NCI-H510A (cell line): ENCODE data around the gene MDM4.
A peak's percentile ranks its signal among the peaks of the same experiment; 100 is the strongest.
"Not testable (repeated sequence)": the region's sequence is repeated elsewhere in the genome, so short reads cannot be mapped to it uniquely, and the experiment has no call there.

ENCODE experiments used
- DNase-seq: peaks from one replicate; lab custom pipeline; 2025; lab: John Stamatoyannopoulos, UW

Gene MDM4, protein sequence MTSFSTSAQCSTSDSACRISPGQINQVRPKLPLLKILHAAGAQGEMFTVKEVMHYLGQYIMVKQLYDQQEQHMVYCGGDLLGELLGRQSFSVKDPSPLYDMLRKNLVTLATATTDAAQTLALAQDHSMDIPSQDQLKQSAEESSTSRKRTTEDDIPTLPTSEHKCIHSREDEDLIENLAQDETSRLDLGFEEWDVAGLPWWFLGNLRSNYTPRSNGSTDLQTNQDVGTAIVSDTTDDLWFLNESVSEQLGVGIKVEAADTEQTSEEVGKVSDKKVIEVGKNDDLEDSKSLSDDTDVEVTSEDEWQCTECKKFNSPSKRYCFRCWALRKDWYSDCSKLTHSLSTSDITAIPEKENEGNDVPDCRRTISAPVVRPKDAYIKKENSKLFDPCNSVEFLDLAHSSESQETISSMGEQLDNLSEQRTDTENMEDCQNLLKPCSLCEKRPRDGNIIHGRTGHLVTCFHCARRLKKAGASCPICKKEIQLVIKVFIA

DNA sequence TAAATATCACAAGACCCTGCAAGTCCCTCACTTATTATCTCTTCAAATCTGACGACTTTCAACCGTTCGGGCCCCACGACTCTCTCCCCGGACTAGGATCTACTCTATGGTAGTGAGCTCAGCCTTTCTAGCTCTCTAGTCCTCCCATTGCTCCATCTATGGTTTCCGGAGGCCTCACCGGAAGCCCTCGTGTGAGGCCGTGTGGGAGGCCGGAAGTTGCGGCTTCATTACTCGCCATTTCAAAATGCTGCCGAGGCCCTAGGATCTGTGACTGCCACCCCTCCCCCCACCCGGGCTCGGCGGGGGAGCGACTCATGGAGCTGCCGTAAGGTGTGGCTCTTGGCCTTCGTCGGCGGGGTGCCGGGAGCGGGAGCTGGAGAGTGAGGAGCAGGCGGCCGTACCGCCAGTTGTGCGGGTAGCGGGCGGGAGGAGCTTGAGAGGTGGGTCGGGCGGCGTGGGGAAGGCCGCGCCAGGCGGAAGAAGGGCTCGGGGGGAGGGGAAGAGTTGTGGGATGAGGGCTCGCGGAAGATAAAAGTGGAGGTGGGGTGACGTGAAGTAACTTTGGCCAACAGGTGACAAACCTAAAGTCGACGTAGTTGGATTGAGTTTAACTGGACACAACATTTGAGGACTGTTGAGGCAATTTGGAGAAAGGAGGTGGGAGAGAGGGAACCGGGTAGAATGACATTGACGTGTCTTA lies at the start of gene MDM4:
MDM4 (plus strand) TSS at position 227 of the 700 bp plus-strand sequence. CDS start 9,113 bp downstream, outside the sequence.
- peak; percentile 97 for DNase-seq

GRCh38 chr1:204466416-204467405 lies 49.5 kb upstream of the MDM4 start:
- DNase-seq = no peak

DNA sequence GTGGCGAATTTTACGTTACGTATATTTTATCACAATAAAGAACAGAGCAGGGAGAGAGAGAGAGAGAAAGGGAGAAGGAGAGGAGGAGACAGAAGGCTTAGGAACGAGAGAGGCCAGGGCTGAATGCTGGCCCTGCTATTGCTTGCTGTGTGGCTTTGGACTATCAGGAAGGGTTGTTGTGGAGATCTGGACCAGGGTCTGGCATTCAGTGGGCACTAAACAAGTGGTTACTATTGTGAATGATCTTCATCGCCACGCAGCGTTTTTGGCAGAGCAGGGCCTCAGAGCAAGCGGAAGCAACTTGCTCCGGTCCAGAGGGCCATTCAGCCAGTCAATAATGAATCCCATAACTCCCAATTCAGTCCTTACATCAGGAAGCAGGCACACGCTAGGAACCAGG lies 48.0 kb upstream of the MDM4 start:
- DNase-seq = no peak

DNA sequence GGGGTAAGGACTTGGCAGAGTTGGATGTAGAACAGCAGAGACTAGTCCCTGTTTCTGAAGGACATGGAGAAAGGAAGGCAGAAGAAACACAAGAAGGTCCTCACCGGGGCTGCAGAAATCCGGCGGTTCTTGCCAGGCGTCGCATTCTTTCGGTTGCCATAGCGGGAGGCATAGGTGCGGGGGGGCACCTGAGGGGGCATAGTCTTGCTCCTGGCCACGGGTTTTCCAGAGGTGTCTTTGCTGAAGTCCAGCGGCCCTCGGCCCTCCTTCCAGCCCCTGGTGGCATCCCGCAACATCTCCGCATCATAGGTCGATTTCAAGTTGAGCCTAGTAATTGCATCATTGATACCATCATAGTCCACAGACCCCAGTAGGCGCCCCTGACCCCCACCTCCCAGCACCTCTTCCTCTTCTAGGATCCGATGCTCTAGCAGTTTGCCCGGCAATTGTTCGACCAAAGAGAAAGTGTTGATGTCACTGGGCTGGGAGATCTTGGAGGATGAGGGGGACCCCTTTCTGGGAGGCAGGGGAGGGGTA lies 47.4 kb upstream of the MDM4 start:
- no peak for DNase-seq

DNA sequence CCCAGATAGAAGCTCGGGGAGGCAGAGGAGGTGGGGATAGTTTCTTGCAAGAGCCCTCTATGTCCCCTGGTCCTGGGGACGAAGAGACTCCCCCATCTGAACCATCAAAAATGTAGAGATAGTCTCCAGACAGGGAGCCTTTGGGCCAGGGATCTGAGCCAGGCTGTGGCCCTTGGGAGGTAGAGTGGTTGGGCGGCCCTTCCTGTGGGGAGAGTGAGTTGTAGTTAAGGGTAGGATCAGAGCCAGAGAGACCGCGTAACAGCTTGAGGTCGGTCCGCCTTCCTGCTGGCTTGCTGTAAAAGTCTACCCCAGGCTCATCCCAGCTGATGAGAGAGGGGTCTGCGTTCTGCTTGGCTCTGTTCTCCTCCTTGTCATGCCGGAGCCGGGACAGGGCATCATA lies 46.9 kb upstream of the MDM4 start:
- no peak for DNase-seq

DNA sequence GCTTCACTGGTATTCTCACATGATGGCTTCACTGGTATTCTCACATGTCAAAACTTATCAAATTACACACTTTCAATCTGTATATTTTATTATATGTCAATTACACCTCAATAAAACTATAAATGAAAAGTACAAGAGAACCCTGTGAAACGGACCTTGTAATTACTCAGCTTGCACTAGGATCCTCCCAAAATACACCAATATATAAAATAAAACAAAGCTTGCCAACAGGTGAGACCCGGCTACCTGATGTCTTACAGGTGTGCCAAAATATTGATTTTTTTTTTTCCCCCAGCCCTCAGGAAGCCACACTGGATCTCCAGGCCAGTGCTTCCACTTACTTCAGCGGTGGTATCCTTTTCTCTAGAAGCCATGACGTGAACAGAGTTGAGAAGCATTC lies 44.5 kb upstream of the MDM4 start:
- no peak for DNase-seq

- DNase-seq = no peak
Measured at GRCh38 chr1:204472660-204473059, 43.5 kb upstream of the MDM4 start.

- no peak for DNase-seq
Measured at GRCh38 chr1:204473400-204473965, 42.7 kb upstream of the MDM4 start.

- DNase-seq = no peak
Measured at GRCh38 chr1:204475656-204476432, 40.4 kb upstream of the MDM4 start.

DNA sequence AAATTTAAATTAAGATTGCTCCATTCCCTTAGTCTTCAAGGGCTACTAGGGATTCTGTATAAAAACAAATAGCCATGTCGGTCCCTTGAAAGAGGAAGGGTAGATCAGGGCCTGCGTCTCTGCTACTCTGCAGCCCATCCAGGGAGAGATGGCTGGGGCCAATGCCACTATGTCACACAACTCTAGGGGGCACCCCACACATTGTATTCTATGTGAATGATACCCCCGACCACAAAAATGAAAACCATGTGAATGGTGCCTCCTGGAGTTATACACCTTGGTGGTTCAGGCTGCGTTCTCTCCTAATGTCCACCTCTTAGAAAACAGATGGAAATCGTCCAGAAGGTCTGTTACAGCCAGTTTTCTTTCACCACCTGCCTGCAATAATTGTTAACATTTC lies 39.6 kb upstream of the MDM4 start:
- no peak for DNase-seq

- DNase-seq = no peak
Measured at GRCh38 chr1:204477036-204477740, 39.0 kb upstream of the MDM4 start.

DNA sequence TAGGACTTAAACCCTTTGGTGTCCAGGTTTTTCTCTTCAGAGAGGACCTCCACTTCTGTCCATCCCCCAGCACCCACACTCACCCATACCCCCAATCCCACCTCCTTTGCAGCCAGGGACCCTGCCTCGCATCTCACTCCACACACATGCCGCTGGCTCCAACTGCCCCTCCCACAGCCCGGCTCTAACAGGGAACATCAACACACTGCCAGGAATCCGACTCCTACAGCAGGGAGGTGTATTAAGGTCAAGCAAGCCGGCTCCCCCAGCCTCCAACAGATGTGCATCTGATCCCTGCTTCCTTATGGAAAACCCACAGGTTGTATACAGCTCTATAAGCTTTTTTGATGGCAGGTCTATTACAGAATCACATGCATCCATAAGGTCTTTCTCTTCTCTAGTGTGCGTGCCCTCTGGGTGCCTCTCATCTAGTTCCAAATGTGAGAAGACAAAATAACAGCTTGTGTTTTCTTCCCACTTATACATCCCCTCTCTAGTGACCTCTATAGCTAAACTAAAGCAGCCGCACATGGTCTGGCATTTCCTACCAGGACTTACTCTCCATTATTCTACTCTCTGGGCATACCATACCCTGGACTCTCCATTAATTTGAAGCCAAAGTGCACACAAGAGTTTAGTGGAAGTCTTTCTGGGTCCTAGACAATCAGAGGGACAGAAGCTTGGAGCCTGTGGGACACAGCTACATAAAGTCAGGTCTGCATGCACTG lies 37.9 kb upstream of the MDM4 start:
- no peak for DNase-seq

DNA sequence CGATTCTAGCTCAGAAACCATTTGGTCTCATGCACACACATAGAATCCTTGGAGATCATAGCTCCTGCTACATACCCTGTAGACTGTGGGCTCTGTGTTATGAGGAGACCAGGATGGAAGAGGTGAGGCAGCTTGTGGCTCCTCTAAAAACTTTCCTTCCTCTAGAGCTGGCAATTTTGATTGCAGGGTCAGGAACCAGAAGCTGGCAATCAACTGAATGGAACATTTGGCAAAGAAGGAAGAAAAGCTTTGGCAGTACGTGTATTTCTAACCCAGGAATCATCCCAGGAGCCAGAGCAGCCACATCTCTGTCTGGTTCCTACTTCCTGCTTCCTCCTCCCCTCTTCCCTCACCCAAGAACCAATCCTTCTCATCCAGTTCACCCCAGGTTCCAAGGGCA lies 37.3 kb upstream of the MDM4 start:
- DNase-seq = no peak

DNA sequence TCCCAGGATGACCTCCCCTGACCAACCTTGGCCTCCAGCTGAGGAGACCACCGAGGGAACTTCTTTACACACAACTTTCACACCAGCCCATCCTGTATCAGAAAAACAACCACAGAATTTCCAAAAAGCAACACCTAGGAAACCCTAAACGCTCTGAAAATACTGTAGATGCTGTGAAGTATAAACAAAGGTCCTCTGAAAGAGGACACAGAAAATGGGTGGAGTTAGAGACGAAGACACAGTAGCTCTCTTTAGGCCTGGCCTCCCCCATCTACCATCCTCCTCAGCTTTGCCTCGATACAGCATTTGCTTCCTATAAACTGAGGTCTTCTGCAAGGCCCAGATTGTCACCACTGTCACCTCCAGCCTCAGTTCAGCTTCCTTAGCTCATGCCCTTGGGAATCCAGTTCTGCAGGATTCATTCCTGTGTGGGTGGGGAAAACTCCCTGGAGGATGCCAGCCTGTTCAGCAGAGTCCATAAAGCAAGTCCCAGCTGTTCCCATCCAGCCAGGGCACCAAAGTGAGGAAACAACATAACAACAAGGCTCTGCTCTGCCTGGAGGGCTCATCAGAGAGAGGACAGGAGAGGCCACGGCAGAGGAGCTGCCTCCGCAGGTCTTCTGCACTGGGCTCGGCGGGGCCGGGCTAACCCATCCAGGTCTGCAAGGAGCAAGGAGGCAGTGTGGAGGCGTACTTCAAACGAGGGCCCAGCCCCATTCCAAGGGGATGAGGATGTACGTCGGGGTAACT lies 36.6 kb upstream of the MDM4 start:
- no peak for DNase-seq

GRCh38 chr1:204480515-204480914 lies 35.7 kb upstream of the MDM4 start:
- no peak for DNase-seq

DNA sequence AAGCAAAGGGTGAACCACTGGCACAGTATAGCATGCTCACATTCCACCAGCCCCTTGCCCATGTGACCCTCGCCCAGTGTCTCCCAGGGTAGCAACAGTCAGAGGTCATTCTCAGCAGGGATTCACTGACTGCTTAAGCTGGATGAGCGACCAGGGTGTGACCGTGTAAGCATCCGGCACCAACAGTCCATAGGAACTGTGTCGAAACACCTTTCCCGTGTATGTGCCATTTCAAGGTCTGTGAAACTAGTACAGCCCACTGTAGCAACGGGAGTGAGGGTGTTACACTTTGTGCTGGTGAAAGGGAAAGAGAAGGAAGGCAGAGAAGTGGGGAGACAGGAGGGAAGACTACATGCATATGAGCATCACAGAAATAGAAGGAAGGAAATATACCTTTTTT lies 32.4 kb upstream of the MDM4 start:
- DNase-seq = no peak

DNA sequence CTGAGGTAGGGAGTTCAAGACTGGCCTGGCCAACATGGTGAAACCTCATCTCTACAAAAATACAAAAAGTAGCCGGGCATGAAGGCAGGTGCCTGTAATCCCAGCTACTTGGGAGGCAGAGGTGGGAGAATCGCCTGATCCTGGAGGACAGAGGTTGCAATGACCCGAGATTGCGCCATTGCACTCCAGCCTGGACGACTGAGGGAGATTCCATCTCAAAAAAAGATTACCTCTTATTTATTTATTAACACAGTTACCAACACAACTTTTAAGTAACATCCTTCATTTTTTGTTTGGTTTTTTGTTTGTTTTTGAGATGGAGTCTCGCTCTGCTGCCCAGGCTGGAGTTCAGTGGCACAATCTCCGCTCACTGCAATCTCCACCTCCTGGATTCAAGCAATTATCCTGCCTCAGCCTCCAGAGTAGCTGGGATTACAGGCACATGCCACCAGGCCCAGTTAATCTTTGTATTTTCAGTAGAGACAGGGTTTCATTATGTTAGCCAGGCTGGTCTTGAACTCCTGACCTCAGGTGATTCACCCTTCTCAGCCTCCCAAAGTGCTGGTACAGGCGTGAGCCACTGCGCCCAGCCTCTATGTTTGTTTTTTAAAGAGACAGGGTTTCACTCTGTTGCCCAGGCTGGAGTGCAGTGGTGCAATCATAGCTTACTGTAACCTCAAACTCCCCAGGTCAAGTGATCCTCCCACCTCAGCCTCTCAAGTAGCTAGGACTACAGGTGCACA lies 29.5 kb upstream of the MDM4 start:
- not testable (repeated sequence) for DNase-seq

DNA sequence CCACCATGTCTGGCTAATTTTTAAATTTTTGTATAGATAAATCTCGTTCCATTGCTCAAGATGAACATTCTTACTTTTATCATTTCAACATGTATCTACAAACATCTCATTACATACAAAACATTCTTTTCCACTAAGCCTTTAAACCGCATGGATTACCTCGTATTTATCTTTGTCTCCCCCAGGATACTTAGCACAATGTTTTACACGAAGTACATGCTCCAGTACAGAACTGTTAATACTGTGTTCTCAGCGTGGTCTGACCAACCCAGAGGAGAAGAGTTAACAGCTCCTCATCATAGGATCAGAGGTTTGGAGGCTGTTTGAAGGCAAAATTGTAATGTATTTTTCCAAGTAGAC lies 29.0 kb upstream of the MDM4 start:
- DNase-seq = no peak
